Iris pigment epithelial cell (primary cell): Measurements from ENCODE around the gene SLC22A12.

Source experiments
- DNase-seq: peaks from one replicate; pipeline ENCODE4 v3.0.0-alpha.2; 2011; ENCODE audit warnings: low read depth

Gene SLC22A12

DNA sequence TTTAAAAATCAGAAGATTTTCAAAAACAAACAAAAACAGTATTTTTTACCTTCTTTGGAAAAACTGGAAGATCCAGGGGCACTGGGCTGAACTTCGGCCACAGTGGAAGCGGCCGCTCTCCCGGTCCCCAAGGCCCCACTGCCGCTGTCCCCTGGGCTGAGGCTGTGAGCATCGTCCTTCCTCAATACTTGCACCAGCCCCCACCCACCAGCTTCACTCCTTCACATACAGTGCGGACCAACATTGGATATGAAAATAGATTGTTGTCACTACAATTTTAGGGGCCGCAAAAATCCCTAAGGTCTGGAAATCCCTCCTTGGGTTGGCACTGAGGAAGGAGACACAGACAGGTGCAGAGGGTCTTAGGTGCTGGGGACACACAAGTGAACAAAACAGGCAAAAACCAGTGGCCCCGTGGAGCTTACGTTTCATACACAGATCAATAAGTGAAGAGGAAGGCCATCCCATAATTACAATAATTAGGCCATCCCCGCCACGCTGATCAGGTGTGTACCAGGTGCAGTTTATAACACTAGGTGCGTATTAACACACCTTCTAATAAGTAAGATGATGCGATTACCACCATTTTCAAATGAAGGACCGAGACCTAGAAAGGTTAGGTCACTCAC lies 28.2 kb upstream of the SLC22A12 start:
- no peak for DNase-seq

DNA sequence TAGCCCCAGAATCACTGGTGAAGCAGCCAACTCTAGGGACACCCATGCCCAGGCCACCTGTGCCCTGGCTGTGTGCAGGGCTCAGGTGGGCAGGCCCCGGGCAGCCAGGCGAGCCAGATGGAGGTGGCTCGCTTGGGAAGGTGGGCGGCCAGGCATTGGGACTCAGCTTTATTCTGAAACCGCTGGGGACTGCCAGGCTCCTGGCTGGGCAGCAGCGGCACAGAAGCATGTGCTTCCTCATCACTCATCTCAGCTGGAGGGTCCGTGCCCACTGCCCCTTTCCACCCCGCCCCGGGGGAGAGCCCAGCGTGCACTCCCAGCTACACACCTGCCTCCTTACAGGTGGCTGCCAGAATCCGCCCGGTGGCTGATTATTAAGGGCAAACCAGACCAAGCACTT lies 27.1 kb upstream of the SLC22A12 start:
- no peak for DNase-seq

DNA sequence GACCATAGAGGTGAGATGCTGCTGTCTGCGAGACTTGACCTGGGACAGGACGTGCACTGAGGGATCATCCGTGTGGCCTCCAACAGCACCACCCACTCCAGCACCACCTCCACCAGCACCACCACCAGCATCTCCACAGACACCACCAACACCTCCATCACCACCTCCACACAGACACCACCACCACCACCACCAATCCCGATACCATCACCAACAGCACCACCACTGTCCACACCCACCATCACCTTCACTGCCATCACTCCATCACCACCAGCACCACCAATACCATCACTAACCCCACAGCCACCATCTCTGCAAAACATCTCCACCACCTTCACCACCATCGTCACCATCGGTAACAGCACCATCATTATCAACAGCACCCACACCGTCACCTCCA lies 26.6 kb upstream of the SLC22A12 start:
- DNase-seq, result no peak

DNA sequence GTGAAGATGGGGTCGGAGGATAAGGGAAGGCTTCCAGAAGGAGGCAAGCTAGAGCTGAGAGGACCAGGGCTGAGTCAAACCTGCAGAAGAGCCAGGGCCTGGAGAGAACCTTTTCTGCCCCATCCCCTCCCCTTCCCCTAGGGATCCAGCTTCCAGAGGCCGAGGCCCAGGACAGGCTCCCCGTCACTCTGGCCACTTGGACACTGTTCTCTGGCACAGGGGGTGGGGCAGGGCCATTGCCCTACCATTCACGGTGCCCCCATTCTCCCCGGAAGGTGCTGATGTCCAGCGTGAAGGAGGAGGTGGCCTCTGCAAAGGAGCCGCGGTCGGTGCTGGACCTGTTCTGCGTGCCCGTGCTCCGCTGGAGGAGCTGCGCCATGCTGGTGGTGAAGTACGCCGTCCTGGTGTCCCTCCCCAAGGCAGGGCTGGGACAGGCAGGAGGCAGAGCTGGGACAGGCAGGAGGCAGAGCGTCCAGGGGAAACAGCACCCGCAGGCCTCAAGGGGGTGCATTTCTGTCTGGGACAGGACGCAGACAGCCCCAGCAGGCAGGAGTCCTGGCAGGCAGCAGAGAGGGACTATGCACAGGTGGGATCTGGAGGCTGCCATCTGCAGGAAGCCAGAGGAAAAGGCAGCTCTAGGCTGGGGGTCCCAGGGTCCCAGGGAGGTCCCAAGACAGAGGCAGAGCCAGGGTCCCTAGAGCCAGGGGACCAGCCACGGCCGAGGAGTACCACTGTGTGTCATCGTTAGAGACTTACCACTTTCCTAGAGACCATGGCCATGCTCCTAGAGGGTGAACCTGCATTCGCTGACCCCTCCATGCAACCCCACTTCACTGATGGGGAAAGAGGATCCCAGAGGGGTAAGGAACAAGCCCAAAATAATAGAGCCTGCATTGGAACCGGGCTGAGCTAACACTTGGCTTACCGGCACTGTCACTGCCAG lies 25.8 kb upstream of the SLC22A12 start:
- DNase-seq, result no peak

DNA sequence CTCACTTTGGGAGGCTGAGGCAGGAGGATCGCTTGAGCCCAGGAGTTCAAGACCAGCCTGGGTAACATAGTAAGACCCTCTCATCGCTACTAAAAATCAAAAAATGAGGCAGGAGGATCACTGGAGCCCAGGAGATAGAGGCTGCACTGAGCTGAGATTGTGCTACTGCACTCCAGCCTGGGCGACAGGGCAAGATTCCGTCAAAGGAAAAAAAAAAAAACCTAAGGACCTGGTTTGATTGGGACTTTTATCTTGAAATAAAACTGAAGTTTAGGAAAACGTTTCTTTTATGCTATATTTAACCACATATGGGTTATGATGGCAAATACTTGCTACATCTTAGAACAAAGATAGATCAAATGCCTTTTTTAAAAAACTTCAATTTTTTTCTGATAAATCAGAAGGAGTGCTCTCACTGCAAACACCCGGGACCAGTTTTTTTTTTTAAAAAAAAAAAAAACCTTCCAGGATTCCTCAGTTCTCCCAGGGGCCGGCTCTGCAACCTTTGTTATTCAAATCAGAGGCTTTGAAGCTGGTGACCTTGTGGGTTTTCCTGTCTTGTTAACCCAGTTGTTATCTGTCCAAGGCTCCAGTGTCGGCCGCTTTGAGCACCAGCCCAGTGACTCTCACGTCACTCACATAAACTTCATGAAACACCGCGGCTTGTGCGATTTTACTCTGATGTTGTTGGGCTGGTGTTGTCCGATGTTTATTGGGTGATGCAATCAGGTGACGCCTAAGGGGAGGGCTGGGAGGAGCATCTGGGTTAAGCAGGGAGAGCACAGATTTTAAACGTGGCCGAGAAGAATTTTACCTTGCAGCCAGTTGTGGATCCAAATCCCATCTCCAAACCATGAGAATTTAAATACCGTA lies 24.7 kb upstream of the SLC22A12 start:
- DNase-seq, result peak; percentile 94

DNA sequence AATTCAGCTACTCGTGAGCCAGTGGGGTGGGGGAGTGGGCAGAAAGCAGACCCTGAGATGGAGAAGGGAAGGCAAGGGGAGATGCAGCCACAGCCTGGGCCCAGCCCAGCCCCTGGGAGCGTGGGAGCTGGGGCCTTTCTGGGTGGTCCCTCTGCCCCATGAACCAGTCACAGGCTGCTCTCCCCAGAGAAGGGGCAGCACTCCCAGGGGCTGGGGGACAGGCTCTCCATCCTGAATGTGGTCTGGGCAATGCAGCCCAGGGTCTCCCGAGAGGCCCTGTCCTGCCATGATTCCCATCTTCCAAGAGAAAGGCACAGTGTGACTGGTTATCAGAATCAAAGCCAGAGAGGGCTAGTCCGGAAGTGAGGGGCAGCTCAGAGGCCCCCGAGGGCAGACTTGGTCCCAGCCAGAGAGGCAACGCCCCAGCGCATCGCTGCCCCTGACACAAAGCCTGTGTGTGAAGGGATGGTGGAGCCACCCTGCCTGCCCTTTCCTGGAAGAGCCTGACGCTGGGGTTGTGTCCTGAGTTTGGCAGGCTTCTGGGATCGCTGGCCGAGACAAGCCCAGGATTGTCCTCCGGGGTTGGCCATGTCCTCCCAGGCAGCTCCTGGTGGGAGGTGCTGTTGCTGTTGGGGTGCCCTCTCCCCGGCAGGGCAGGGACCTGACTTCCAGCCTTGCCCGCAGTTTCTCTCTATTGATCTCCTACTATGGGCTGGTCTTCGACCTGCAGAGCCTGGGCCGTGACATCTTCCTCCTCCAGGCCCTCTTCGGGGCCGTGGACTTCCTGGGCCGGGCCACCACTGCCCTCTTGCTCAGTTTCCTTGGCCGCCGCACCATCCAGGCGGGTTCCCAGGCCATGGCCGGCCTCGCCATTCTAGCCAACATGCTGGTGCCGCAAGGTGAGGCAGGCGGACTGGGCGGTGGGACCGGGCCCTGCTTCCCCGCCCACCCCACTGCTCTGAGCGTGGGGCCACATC lies 23.8 kb upstream of the SLC22A12 start:
- no peak for DNase-seq

DNA sequence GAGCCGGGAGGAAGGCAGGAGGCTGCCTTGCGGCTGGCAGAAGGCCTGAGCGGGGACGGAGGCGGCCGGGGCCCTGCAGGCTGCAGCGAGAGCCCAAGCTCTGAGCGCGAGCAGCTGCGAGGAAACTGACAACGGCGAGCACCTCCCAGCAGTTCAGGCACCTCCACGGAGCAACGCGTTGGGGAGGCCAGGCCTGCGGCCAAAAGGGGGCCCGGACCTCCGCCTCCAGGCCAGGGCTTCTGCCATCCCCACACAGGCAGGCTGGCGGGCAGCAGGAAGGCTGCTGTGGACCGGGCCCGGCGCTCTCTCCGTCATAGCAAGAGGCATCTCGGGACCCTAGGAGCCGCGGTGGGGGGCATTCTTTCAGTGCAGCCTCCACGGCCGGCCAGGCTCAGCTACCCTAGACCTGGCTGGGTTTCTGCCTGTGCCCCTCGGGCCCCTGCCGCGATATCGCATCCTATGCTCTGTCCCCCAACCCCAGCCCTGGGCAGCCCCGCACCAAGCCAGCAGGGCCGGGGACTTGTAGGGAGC lies 22.9 kb upstream of the SLC22A12 start:
- DNase-seq, result no peak

DNA sequence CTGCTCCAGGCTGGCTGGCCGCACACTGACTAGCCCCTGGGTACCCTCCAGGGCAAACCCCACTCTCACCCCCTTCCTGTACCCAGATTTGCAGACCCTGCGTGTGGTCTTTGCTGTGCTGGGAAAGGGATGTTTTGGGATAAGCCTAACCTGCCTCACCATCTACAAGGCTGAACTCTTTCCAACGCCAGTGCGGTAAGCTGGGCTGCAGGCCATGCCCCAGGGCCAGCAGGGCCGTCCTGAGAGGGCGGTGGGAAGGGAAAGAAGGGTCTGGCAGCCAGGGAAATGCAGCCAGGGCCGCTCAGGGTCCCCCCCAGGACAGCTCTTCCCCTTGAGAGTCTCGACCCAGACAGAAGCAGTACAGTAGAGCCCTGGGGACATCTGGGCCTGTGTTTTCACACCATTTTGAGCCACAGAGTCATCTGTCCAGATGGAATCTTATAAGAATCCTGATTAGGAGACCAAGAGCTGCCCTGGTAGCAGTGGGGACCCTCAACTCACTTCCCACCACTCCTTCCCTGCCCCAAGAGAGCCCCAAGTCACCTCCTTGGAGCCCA lies 22.4 kb upstream of the SLC22A12 start:
- no peak for DNase-seq

DNA sequence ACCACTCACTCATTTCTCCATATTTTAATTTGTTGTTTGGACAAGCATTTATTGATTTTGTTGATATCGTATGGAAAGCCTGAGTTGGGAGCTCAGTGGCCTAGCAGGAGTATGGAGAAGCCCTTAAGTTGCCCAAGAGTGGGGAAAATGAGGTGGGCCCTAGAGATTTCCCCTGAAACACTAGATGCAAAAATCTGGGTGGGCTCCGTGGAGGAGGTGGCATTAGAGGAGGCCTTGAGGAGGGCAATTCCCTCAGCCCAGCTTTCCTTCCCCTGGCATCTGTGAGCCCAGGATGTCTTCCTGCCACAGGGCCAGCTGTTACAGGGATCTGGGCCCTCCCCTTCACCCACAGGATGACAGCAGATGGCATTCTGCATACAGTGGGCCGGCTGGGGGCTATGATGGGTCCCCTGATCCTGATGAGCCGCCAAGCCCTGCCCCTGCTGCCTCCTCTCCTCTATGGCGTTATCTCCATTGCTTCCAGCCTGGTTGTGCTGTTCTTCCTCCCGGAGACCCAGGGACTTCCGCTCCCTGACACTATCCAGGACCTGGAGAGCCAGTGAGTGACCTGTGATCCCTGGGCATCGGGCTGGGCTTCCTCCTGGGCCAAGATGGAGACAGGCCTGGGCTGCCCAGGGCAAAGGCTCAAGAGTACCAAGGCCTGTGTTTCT lies 21.6 kb upstream of the SLC22A12 start:
- no peak for DNase-seq

DNA sequence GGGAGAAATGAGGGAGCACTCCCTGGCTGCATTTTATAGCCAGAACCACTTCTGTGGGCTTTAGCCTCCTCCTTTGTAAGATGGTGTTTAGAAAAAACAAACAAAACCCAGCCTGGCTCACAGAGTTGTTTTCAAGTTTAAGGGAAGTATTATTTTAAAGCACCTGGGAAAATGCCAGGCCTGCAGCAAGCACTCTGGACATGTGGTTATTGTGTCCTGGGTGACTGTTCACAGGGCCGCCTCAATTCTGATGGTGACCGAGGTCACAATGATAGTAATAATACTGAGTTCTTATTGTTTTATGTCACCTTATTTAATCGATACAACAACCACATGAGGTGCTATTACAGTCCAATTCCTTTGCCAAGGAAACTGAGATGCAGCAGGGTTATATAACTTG lies 20.7 kb upstream of the SLC22A12 start:
- no peak for DNase-seq

DNA sequence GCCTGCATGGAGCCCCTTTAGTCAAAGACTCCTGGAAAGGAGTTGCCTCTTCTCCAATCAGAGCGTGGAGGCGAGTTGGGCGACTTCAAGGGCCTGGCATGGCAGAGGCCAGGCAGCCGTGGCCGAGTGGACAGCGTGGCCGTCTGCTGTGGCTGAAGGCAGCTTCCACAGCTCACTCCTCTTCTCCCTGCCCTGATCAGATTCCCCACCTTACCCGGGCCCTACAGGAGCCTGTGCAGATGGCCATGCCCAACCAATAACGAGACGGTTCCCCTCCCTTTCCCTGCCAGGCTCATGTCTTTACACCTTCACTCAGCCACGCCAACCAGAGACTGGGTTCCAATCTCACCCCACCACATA lies 20.0 kb upstream of the SLC22A12 start:
- no peak for DNase-seq

DNA sequence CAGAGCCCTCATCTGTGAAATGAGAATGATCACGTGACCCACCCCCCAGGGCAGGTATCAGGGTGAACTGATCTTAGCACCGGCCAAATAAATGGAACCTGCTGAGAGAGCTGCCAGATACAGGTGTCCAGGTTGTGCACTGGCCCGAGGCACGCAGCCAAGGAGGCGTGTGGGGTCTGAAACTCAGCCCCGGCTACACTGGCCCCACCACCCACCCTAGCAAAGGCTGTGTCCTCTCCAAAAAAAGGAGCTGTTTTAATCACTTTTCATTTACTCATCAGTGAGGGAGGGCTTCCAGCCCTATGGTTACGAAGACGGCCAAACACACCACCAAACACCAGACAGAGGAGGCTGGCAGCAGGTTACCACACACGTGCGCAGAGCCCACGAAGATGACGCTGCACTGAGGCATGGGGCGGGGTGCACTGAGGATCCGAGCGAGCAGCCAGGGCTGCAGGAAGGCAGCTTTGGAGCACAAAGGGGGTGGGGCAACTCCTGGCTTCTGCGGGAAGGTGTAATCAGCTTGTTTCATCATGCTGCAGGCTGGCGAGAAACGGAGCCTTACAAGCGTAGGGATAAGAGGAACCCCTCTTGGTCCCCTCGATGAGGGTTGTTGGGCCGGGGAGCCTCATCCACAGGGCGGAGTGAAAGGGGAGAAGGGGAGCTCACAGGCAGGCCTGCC lies 19.5 kb upstream of the SLC22A12 start:
- DNase-seq, result no peak

DNA sequence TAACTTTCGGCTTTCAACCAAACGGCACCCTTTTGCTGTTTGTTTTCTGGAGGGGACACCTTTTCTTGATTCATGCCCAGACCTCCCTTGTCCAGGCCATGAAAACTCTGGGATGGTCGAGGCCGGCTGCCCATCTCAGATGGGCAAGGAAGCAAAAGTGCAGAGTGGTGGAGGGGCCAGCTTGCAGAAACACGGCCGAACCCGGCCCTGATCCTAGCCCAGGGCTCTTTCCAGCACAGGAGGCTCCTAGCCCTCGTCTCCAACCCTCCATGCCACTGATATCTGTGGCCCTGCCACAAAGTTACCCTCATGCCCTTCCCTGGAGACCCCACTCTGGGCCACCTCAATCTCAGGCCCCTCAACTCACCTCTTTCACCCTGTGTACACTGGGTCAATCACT lies 18.9 kb upstream of the SLC22A12 start:
- DNase-seq, result no peak

DNA sequence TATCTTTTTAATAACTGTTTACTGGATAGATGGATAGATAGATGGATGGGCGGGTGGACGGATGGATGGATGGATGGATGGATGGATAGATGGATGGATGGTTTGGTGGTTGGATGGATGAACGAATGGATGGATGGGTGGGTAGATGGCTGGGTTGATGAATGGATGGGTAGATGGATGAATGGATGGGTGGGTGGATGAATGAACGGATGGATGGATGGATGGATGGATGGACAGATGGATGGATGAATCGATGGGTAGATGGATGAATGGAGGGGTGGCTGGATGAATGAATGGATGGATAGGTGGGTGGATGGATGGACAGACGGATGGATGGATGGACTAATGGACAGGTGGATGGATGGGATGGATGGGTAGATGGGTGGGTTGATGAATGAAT lies 13.8 kb upstream of the SLC22A12 start:
- no peak for DNase-seq

DNA sequence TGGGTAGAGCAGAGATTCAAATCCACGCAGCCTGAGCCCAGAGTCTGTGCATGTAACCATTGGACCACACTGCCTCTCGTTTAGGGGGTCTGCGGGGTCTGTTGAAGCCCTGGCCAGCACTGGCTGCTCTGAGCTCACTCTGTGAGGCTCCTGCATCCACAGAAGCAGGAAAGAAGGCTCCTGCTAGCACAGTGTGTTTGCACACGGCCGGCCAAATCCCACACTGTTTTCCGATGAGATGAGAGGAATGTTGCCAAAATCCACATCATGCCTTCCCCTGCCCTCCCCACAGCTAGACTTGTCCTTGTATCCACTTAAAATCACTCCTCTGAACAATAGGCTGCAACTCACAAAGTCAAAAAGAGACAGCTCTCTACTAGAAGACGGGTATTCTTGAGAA lies 10.6 kb upstream of the SLC22A12 start:
- DNase-seq, result no peak

DNA sequence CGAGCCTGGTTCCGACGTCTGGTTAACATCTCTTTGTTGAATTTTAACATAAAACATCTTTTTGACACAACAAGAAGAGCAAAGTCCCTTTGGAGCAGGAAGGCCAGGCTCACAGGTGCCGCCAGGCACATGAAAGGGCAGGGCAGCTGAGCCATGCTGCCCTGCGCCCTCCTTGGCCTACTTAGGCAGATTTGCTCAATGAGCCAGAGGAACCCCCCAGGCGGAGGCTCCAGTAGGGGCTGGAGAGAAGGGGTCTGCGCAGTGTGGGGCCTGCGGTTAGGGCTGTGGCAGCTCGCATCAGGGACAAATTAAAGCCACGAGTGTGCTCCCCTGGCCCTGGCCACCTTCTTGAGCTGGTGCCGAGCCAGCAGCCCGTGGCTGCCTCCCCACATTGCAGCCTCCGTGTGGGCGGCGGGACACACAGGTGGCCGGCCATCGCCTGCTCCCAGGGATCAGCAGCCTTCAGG lies 9.9 kb upstream of the SLC22A12 start:
- DNase-seq, result no peak

DNA sequence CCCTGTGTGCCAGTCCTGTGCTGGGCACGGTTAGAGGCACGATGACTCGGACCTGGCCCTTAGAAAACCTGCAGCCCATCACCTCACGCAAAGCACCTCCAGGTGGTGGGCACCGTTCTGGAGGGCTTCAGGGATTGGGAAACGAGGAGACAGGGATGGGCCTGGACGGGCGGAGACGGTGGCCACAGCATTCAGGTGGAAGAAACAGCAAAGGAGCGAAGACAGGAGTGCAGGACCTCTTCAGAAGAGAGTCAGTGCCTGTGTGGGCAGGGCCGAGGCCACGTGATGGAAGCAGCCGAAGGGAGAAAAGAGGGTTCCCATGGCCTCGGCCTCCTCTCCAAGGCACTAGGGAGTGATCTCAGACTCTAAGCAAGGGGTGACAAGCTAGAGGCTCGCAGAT lies 8.1 kb upstream of the SLC22A12 start:
- DNase-seq, result no peak

DNA sequence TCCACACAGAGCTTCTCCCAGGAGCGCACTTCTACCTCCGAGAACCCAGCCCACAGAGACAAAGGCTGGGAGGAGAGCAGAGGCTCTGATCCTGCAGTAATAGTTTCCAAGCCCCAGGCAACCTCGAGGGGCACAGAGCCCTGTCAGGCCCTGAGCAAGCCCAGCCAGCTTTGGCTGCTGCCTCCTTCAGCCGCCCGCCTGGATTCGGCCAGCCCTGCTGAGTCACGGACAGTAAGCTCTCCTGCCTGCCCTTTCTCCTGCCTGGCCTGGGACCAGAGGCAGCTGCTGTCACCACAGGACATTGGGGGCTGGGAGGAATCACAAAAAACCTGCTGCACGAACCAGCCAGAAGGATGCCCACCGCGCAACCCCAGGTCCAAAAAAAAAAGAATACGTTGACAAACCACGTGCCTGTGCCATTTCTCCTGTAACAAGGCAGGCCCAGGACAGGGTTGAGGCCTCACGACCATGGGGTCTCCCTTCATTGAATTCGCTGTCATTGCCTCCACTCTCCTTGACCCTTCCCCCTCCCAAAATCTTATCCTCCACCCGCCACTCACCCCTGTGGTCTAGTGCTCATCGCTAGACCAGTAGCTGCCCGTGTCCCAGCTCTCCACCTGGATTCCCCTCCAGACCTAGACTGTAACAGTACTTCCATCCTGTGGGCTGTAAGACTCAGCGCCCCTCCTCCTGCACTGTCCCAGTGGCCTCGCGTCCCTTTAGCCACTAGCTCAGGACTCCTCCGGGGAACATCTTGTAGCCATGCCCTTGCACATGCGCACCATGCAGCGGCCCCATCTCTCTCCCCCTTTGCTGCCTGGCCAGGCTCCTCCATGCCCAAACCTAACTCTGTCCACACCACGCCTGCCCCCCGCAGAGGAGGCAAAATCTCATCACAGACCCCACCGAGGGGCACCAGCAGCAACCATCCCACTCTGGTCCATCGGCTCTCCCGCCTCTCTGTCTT lies 7.4 kb upstream of the SLC22A12 start:
- DNase-seq, result peak; percentile 3
